HL-60 (cell line): ENCODE results near the gene SLC3A2.

ENCODE experiments used
- POLR2AphosphoS5 ChIP-seq: IDR thresholded peaks from 2 replicates; pipeline ENCODE4 v1.6.1; 2012; ENCODE audit warnings: low read depth
- REST ChIP-seq: IDR thresholded peaks from 2 replicates; pipeline ENCODE4 v1.6.1; 2012; ENCODE audit warnings: low read depth; ENCODE audit not compliant: insufficient replicate concordance
- TF ChIP-seq, protein P1 (sequence below): IDR thresholded peaks from one replicate; pipeline ENCODE4 v1.5.1; 2011; ENCODE audit warnings: low read length, control low read depth, inconsistent platforms; ENCODE audit not compliant: insufficient read depth

DNA sequence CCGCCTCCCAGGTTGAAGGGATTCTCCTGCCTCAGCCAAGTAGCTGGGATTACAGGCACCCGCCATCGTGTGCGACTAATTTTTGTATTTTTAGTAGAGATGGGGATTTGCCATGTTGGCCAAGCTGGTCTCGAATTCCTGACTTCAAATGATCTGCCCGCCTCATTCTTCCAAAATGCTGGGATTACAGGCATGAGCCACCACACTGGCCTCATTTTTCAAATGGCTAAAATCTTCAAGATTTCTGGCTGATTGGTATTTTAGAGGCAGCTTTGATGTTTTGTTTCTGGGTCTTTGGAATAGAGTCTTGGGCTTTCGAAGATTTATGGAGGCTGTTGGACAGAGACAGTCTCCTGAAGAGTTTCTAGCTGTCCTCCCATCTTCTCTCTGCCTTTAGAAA is 5.8 kb upstream of the SLC3A2 start:
- TF ChIP-seq, protein P1, sequence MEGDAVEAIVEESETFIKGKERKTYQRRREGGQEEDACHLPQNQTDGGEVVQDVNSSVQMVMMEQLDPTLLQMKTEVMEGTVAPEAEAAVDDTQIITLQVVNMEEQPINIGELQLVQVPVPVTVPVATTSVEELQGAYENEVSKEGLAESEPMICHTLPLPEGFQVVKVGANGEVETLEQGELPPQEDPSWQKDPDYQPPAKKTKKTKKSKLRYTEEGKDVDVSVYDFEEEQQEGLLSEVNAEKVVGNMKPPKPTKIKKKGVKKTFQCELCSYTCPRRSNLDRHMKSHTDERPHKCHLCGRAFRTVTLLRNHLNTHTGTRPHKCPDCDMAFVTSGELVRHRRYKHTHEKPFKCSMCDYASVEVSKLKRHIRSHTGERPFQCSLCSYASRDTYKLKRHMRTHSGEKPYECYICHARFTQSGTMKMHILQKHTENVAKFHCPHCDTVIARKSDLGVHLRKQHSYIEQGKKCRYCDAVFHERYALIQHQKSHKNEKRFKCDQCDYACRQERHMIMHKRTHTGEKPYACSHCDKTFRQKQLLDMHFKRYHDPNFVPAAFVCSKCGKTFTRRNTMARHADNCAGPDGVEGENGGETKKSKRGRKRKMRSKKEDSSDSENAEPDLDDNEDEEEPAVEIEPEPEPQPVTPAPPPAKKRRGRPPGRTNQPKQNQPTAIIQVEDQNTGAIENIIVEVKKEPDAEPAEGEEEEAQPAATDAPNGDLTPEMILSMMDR, result no peak
- no peak for TF ChIP-seq POLR2AphosphoS5
- no peak for TF ChIP-seq REST
